HG02885 (cell line): ENCODE measurements around the gene RGPD3.

Experiments used
- ATAC-seq: cut with Tn5 transposase; IDR thresholded peaks from one replicate; pipeline ENCODE4 v1.9.1; 2021; ENCODE audit warnings: mild to moderate bottlenecking; ENCODE audit not compliant: unreplicated experiment, poor library complexity

RGPD3 gene

DNA sequence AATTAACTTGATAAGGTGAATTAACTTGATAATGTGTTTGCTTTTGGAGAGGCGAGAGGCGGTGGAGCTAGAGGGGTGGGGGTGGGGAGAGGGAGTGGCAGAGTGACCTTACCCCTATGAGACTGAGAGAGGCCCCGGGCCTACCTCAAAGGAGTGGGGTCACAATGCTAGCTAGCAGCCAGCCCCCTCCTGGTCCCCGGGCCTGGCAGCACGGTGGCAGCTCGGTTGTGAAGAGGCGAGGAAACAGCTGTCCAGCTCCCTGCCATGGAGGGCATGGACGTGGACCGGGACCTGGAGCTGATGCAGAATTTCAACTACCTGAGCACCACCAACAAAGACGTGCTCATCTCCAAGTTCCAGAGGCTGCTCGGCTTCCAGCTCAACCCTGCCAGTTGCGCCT lies 123.9 kb downstream of the RGPD3 start:
- ATAC-seq = no peak

DNA sequence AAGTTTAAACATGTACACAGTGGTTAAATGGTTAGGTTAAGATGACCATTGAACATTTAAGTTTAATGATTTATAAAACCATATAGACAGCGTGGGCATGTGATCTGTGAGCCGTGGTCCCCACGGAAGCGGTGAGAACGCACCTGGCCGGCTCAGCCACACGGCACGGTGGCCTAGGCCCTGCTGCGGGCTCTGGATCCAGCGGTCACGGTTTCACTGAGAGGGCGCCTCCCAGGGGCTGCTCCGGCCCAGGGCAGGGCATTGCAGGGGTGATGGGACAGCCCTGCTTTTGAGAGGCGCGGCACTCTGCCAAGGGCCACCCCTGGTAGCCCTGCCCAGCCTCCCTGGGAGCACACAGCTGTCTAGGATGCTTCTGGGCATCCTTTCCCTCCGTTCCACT lies 124.9 kb downstream of the RGPD3 start:
- no peak for ATAC-seq

DNA sequence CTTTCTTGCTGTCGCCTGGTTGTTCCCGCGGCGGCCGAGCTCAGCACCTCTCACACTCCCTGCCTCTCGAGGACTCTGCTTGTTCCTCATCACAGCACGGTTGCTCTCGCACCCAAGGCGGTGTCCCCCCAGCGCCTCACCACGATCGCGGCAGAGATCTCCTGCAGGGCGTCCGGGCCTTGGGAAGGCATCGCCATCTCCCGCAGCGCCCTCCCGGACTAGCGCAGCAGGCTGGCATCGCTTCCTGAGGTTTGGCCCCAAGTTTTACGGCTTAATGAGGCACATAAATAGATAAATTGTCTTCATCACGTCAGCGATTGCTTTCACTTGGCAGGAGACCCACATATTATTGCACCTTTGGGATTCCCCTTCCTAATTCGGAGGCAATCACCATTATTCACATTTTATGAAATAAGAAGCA lies 125.4 kb downstream of the RGPD3 start:
- no peak for ATAC-seq

DNA sequence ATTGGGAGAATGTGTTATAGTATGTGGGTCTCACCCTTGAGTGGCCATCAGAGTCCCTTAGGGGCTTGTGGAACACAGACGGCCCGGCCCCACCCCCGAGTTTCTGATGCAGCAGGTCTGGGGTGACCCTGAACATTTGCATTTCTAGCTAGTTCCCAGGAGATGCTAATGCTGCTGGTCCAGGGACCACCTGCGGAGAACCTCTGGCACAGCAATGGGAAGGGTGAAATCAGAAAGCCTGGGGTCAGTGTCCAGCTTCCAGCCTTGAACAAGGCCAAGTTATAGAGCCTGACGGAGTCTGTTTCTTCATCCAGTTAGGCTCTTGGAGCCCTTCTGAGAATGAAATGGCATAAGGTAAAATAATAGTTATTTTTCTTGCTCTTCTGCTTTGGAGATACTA lies 126.5 kb downstream of the RGPD3 start:
- no peak for ATAC-seq
